Measurements from ENCODE around the gene EDA.

DNA sequence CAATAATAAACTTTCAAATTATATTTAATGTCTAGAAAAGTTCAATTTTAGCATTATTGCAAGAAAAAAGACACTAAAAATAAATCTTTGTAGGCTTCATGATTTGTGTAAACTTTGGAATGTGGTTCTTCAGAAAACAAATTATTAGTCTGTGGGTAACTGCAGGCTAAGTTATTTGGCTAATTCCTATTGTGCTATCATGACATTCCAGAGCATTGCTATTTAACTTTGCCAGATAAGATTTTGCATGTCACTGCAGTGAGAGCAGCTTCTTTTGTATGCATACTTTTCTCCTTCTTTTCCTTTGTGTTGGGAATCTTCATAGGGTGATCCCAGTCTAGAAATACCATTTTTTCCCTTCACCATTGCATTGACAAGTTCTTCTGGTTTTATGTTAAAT, 303.8 kb downstream of the EDA start:
- TF ChIP-seq, protein P1, sequence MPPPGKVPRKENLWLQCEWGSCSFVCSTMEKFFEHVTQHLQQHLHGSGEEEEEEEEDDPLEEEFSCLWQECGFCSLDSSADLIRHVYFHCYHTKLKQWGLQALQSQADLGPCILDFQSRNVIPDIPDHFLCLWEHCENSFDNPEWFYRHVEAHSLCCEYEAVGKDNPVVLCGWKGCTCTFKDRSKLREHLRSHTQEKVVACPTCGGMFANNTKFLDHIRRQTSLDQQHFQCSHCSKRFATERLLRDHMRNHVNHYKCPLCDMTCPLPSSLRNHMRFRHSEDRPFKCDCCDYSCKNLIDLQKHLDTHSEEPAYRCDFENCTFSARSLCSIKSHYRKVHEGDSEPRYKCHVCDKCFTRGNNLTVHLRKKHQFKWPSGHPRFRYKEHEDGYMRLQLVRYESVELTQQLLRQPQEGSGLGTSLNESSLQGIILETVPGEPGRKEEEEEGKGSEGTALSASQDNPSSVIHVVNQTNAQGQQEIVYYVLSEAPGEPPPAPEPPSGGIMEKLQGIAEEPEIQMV (CRISPR knock-in tag; IDR thresholded peaks at IDR 0.05; ENCODE audit: low read depth) = no peak
- no peak for TF ChIP-seq SIN3B (IDR thresholded peaks at IDR 0.05; ENCODE audit: low read length)
- no peak for TF ChIP-seq EP300 (IDR thresholded peaks at IDR 0.05; ENCODE audit: low read depth in 2 of 2, low read length in 2 of 2)
- TF ChIP-seq EP300 (CRISPR knock-in tag; IDR thresholded peaks at IDR 0.05; ENCODE audit: borderline replicate concordance) = no peak
- no peak for TF ChIP-seq ATM (IDR thresholded peaks at IDR 0.05; ENCODE audit: borderline replicate concordance)
- TF ChIP-seq, protein P2, sequence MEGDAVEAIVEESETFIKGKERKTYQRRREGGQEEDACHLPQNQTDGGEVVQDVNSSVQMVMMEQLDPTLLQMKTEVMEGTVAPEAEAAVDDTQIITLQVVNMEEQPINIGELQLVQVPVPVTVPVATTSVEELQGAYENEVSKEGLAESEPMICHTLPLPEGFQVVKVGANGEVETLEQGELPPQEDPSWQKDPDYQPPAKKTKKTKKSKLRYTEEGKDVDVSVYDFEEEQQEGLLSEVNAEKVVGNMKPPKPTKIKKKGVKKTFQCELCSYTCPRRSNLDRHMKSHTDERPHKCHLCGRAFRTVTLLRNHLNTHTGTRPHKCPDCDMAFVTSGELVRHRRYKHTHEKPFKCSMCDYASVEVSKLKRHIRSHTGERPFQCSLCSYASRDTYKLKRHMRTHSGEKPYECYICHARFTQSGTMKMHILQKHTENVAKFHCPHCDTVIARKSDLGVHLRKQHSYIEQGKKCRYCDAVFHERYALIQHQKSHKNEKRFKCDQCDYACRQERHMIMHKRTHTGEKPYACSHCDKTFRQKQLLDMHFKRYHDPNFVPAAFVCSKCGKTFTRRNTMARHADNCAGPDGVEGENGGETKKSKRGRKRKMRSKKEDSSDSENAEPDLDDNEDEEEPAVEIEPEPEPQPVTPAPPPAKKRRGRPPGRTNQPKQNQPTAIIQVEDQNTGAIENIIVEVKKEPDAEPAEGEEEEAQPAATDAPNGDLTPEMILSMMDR (CRISPR knock-in tag; IDR thresholded peaks at IDR 0.05) = no peak
